ENCODE results near the gene CMYA5. TPM values are rescaled to one million over a fixed set of nuclear protein-coding genes. Genes with fewer than 3 reads are reported as not detected.

CMYA5 gene
- total and polyA plus RNA-seq, 4 donors = 1.3 to 2.9 (median 2.0) TPM

DNA sequence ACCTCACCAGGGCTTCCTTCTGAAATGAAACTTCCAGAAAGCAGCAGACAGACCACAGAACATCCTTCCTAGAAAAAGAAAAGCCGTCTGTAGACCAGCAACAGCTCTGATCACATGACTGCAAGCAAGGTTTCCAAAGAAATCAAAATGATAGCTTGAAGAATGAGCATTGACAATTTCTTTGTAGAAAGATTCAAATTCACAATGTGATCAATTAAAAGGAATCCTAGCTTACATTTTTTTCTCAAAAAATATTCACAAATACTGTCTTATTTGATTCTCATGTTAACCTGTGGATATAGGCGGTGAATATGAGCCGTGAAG lies 156.5 kb downstream of the CMYA5 start:
- 89% methylated on average over 3 of the region's 3 CpGs for WGBS
- Histone ChIP-seq H3K27me3 (ENCODE audit: control insufficient read depth in 4 of 4, insufficient read depth in 4 of 4, low read length in 3 of 4) (no peaks in the 10 kb centered on the region), H3K4me1 (ENCODE audit: control insufficient read depth in 4 of 4, insufficient read depth in 4 of 4, low read length in 3 of 4) (no peaks in the 10 kb centered on the region), H3K4me3 (ENCODE audit: low read depth in 1 of 3, low read length in 3 of 3) (no peak overlapping the region), H3K9ac (ENCODE audit: low read depth in 1 of 2, low read length in 2 of 2) (no peak overlapping the region), H3K27ac (ENCODE audit: low read depth in 1 of 2, low read length in 2 of 2) (no peak overlapping the region), H3K9me3 (ENCODE audit: control insufficient read depth in 4 of 4, low read length in 3 of 4) (no peaks in the 10 kb centered on the region), H3K36me3 (ENCODE audit: control insufficient read depth in 4 of 4, insufficient read depth in 3 of 4, low read depth in 1 of 4, low read length in 3 of 4) (no peaks in the 10 kb centered on the region)
- TF ChIP-seq ATF3 (IDR thresholded peaks at IDR 0.05) = no peak
- no peak for TF ChIP-seq YY1 (IDR thresholded peaks at IDR 0.05)
- no peak for TF ChIP-seq EGR1 (IDR thresholded peaks at IDR 0.05; ENCODE audit: low read depth in 2 of 2)
- no peak for TF ChIP-seq RXRA (IDR thresholded peaks at IDR 0.05)
- no peak for TF ChIP-seq HNF4A (conservative IDR thresholded peaks at IDR 0.05)
- no peak for TF ChIP-seq FOXA2 (IDR thresholded peaks at IDR 0.05)
- no peak for TF ChIP-seq FOXA1 (IDR thresholded peaks at IDR 0.05)
- no peak for TF ChIP-seq NR2F2 (IDR thresholded peaks at IDR 0.05)
- no peak for TF ChIP-seq JUND (IDR thresholded peaks at IDR 0.05)
- no peak for TF ChIP-seq TAF1 (conservative IDR thresholded peaks at IDR 0.05)
- no peak for TF ChIP-seq REST (IDR thresholded peaks at IDR 0.05)
- TF ChIP-seq ZBTB33 (IDR thresholded peaks at IDR 0.05) = no peak
- TF ChIP-seq RAD21 (IDR thresholded peaks at IDR 0.05) = no peak
- no peak for TF ChIP-seq GABPA (IDR thresholded peaks at IDR 0.05 in 1 of 2, conservative IDR thresholded peaks at IDR 0.05 in 1 of 2)
- DNase-seq (ENCODE audit: low spot score) = no peak

DNA sequence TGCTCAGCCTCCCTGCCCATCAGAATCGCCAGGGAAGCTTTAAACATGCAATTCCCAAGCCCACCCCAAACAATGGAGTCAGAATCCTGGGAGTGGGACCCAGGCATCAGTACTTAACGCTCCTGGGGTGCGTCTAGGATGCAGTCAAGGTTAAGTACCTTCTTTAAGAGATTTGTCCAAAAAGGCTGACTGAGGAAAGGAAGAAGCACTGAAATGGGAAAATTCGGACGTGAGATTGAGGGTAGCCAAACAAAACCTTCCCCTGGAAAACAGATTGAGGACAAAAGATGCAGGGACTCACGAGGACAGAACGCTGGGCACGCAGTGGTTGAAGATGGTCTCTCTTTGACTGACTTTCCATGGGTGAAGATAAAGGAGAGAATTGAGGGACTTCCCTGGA lies 157.9 kb downstream of the CMYA5 start:
- H3K4me3 ChIP-seq (ENCODE audit: low read depth in 1 of 3, low read length in 3 of 3) = no peak overlapping the region
- H3K27ac ChIP-seq (ENCODE audit: low read depth in 1 of 2, low read length in 2 of 2) = no peak overlapping the region
- no peak overlapping the region for H3K9ac ChIP-seq (ENCODE audit: low read depth in 1 of 2, low read length in 2 of 2)
- no peak for TF ChIP-seq FOXA1 (IDR thresholded peaks at IDR 0.05)
- TF ChIP-seq RAD21 (IDR thresholded peaks at IDR 0.05) = no peak
- TF ChIP-seq SP1 (IDR thresholded peaks at IDR 0.05) = no peak
- TF ChIP-seq, protein P1, sequence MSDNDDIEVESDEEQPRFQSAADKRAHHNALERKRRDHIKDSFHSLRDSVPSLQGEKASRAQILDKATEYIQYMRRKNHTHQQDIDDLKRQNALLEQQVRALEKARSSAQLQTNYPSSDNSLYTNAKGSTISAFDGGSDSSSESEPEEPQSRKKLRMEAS (IDR thresholded peaks at IDR 0.05) = no peak
- no peak for TF ChIP-seq GABPA (IDR thresholded peaks at IDR 0.05 in 1 of 2, conservative IDR thresholded peaks at IDR 0.05 in 1 of 2)
- TF ChIP-seq ZBTB33 (IDR thresholded peaks at IDR 0.05) = no peak
- TF ChIP-seq, protein P2, sequence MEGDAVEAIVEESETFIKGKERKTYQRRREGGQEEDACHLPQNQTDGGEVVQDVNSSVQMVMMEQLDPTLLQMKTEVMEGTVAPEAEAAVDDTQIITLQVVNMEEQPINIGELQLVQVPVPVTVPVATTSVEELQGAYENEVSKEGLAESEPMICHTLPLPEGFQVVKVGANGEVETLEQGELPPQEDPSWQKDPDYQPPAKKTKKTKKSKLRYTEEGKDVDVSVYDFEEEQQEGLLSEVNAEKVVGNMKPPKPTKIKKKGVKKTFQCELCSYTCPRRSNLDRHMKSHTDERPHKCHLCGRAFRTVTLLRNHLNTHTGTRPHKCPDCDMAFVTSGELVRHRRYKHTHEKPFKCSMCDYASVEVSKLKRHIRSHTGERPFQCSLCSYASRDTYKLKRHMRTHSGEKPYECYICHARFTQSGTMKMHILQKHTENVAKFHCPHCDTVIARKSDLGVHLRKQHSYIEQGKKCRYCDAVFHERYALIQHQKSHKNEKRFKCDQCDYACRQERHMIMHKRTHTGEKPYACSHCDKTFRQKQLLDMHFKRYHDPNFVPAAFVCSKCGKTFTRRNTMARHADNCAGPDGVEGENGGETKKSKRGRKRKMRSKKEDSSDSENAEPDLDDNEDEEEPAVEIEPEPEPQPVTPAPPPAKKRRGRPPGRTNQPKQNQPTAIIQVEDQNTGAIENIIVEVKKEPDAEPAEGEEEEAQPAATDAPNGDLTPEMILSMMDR (IDR thresholded peaks at IDR 0.05; ENCODE audit: low read depth, low read length, missing input control) = no peak
- no peak for TF ChIP-seq ATF3 (IDR thresholded peaks at IDR 0.05)
- no peaks in the 10 kb centered on the region for H3K36me3 ChIP-seq (ENCODE audit: control insufficient read depth in 4 of 4, insufficient read depth in 3 of 4, low read depth in 1 of 4, low read length in 3 of 4)
- H3K4me1 ChIP-seq (ENCODE audit: control insufficient read depth in 4 of 4, insufficient read depth in 4 of 4, low read length in 3 of 4) = no peaks in the 10 kb centered on the region
- H3K27me3 ChIP-seq (ENCODE audit: control insufficient read depth in 4 of 4, insufficient read depth in 4 of 4, low read length in 3 of 4) = no peaks in the 10 kb centered on the region
- H3K9me3 ChIP-seq (ENCODE audit: control insufficient read depth in 4 of 4, low read length in 3 of 4) = no peaks in the 10 kb centered on the region
- 83% methylated on average over 8 of the region's 8 CpGs for WGBS
- no peak for DNase-seq (ENCODE audit: low spot score)
